PC-3 (cell line): ENCODE measurements around the gene NACAD.

Source experiments
- CTCF ChIP-seq: fragments of 300-600 bp; sonication (generic); conservative IDR thresholded peaks from 2 replicates; pipeline ENCODE4 v1.5.1; 2017; ENCODE audit warnings: antibody characterized with exemption, low read depth, mild to moderate bottlenecking, low read length
- EZH2 ChIP-seq: fragments of 300-600 bp; sonication (generic); IDR thresholded peaks from one replicate; pipeline ENCODE4 v1.6.1; 2017; ENCODE audit warnings: antibody characterized with exemption, mild to moderate bottlenecking, low read length; ENCODE audit not compliant: unreplicated experiment
- EZH2phosphoT487 ChIP-seq: fragments of 300-600 bp; sonication (generic); IDR thresholded peaks from 2 replicates; pipeline ENCODE4 v1.6.1; 2018; ENCODE audit warnings: mild to moderate bottlenecking, antibody characterized with exemption, low read length, borderline replicate concordance

DNA sequence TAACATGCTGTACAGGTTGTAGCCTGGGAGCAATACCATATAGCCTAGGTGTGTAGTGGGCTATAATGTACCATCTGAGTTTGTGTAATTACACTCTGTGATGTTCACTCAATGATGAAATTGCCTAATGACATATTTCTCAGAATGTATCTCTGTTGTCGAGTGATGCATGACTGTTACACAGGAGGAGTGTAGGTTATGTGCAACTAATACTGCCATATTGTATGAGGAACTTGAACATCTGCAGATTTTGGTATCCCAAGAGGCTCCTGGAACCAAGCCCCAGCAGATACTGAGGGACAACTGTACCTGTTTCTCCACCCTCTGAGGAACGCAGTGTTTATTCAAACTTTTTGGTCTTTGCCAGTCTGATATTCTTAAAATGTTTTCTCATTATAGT lies 38.6 kb downstream of the NACAD start:
- TF ChIP-seq EZH2: no peak
- no peak for TF ChIP-seq CTCF
- TF ChIP-seq EZH2phosphoT487: no peak
